ENCODE measurements around the gene CELSR2. TPM values are rescaled to one million over a fixed set of nuclear protein-coding genes. Genes with fewer than 3 reads are reported as not detected.

Gene CELSR2
- total and polyA plus RNA-seq, 2 donors (not counting 1 experiment from before 2014, with no cell fraction given), result 0.57 to 2.7 TPM

- Histone ChIP-seq H3K79me2 (ENCODE audit: control insufficient read depth, insufficient read depth, low read length) (no peaks in the 10 kb centered on the region), H3K9ac (ENCODE audit: low read length) (no peak overlapping the region), H3K4me1 (ENCODE audit: control insufficient read depth in 2 of 2, insufficient read depth in 2 of 2, low read length in 2 of 2) (peaks cover 0 to 3% of the 10 kb centered on the region in 2 donors), H3K4me3 (ENCODE audit: control extremely low read depth in 1 of 5, extremely low read depth in 1 of 5, insufficient read depth in 1 of 5, low read depth in 2 of 5, low read length in 4 of 5) (no peak overlapping the region), H3K4me2 (replicated peaks; ENCODE audit: low read depth, low read length, poor library complexity, severe bottlenecking) (no peak overlapping the region), H3K36me3 (replicated peaks in 1 of 2; ENCODE audit: control extremely low read depth in 1 of 2, control insufficient read depth in 1 of 2, extremely low read depth in 1 of 2, insufficient read depth in 2 of 2, low read length in 1 of 2) (no peaks in the 10 kb centered on the region), H4K20me1 (ENCODE audit: control insufficient read depth, insufficient read depth, low read length, poor library complexity, severe bottlenecking) (no peaks in the 10 kb centered on the region), H3K27ac (ENCODE audit: low read length in 2 of 2) (no peak overlapping the region), H3K9me3 (ENCODE audit: control extremely low read depth in 1 of 3, control insufficient read depth in 2 of 3, insufficient read depth in 1 of 3, low read length in 2 of 3) (no peaks in the 10 kb centered on the region), H2AFZ (ENCODE audit: insufficient read depth, low read depth, low read length, poor library complexity, severe bottlenecking) (no peak overlapping the region), H3K27me3 (replicated peaks in 1 of 4; ENCODE audit: control extremely low read depth in 1 of 4, control insufficient read depth in 3 of 4, insufficient read depth in 4 of 4, low read length in 3 of 4) (peaks cover 0 to 1% (median 0%) of the 10 kb centered on the region in 4 experiments)
- DNase-seq (no peak), ATAC-seq (ENCODE audit: low read depth) (no peak)
- H3K27me3 Mint-ChIP-seq, result peaks cover 4% of the 10 kb centered on the region
- intact Hi-C loops (cut with micrococcal nuclease), result no loop called here
- POLR2A ChIA-PET, result no interaction called here
- CTCF ChIA-PET, result interaction anchor here (1.2 to 2.6 kb wide), 3 partner anchors 9 to 262 kb away, joined by 3 to 9 read pairs (median 3); partner anchors contain the start of gene SORT1
- H3K9me3 Mint-ChIP-seq (ENCODE audit: insufficient read depth), result no peaks in the 10 kb centered on the region
- H3K4me1 Mint-ChIP-seq, result peaks cover 4% of the 10 kb centered on the region
- H3K4me3 Mint-ChIP-seq, result no peak overlapping the region
- no peak for TF ChIP-seq EZH2 (IDR thresholded peaks at IDR 0.05; ENCODE audit: borderline replicate concordance, insufficient read depth, low read depth, low read length, poor library complexity, severe bottlenecking)
- TF ChIP-seq, protein P1, sequence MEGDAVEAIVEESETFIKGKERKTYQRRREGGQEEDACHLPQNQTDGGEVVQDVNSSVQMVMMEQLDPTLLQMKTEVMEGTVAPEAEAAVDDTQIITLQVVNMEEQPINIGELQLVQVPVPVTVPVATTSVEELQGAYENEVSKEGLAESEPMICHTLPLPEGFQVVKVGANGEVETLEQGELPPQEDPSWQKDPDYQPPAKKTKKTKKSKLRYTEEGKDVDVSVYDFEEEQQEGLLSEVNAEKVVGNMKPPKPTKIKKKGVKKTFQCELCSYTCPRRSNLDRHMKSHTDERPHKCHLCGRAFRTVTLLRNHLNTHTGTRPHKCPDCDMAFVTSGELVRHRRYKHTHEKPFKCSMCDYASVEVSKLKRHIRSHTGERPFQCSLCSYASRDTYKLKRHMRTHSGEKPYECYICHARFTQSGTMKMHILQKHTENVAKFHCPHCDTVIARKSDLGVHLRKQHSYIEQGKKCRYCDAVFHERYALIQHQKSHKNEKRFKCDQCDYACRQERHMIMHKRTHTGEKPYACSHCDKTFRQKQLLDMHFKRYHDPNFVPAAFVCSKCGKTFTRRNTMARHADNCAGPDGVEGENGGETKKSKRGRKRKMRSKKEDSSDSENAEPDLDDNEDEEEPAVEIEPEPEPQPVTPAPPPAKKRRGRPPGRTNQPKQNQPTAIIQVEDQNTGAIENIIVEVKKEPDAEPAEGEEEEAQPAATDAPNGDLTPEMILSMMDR (IDR thresholded peaks at IDR 0.05), result no peak
- H3K27ac Mint-ChIP-seq, result no peak overlapping the region
- 97% methylated on average over 17 of the region's 17 CpGs for WGBS (ENCODE audit: insufficient coverage)
Observed at GRCh38 chr1:109267743-109268300, 18.5 kb downstream of the CELSR2 start.

- Histone ChIP-seq H4K20me1 (ENCODE audit: control insufficient read depth, insufficient read depth, low read length, poor library complexity, severe bottlenecking) (no peaks in the 10 kb centered on the region), H3K9ac (ENCODE audit: low read length) (no peak overlapping the region), H2AFZ (ENCODE audit: insufficient read depth, low read depth, low read length, poor library complexity, severe bottlenecking) (no peak overlapping the region), H3K36me3 (replicated peaks in 1 of 2; ENCODE audit: control extremely low read depth in 1 of 2, control insufficient read depth in 1 of 2, extremely low read depth in 1 of 2, insufficient read depth in 2 of 2, low read length in 1 of 2) (no peaks in the 10 kb centered on the region), H3K4me2 (replicated peaks; ENCODE audit: low read depth, low read length, poor library complexity, severe bottlenecking) (no peak overlapping the region), H3K79me2 (ENCODE audit: control insufficient read depth, insufficient read depth, low read length) (no peaks in the 10 kb centered on the region), H3K27me3 (replicated peaks in 1 of 4; ENCODE audit: control extremely low read depth in 1 of 4, control insufficient read depth in 3 of 4, insufficient read depth in 4 of 4, low read length in 3 of 4) (no peaks in the 10 kb centered on the region), H3K9me3 (ENCODE audit: control extremely low read depth in 1 of 3, control insufficient read depth in 2 of 3, insufficient read depth in 1 of 3, low read length in 2 of 3) (no peaks in the 10 kb centered on the region), H3K27ac (ENCODE audit: low read length in 2 of 2) (no peak overlapping the region), H3K4me3 (ENCODE audit: control extremely low read depth in 1 of 5, extremely low read depth in 1 of 5, insufficient read depth in 1 of 5, low read depth in 2 of 5, low read length in 4 of 5) (no peak overlapping the region), H3K4me1 (ENCODE audit: control insufficient read depth in 2 of 2, insufficient read depth in 2 of 2, low read length in 2 of 2) (no peaks in the 10 kb centered on the region)
- intact Hi-C loops (cut with micrococcal nuclease), result no loop called here
- H3K4me1 Mint-ChIP-seq, result peaks cover 2% of the 10 kb centered on the region
- no peak overlapping the region for H3K4me3 Mint-ChIP-seq
- H3K27ac Mint-ChIP-seq, result no peak overlapping the region
- WGBS (ENCODE audit: insufficient coverage), result 96% methylated on average over 25 of the region's 29 CpGs
- DNase-seq (no peak), ATAC-seq (ENCODE audit: low read depth) (no peak)
- peaks cover 2% of the 10 kb centered on the region for H3K27me3 Mint-ChIP-seq
- ChIA-PET POLR2A (no interaction called here), CTCF (interaction anchor here (0.9 to 2.6 kb wide), 3 partner anchors 10 to 261 kb away, joined by 3 to 9 read pairs (median 3); partner anchors contain the start of gene SORT1)
- no peak for TF ChIP-seq EZH2 (IDR thresholded peaks at IDR 0.05; ENCODE audit: borderline replicate concordance, insufficient read depth, low read depth, low read length, poor library complexity, severe bottlenecking)
- TF ChIP-seq, protein P1 (IDR thresholded peaks at IDR 0.05), result no peak
- no peaks in the 10 kb centered on the region for H3K9me3 Mint-ChIP-seq (ENCODE audit: insufficient read depth)
Observed at GRCh38 chr1:109268431-109269211, 19.3 kb downstream of the CELSR2 start.

Data from B cell (primary cell).